CD8-positive, alpha-beta memory T cell (primary cell): Measurements from ENCODE around the gene PHF11. TPM values are rescaled to one million over a fixed set of nuclear protein-coding genes. Genes with fewer than 3 reads are reported as not detected.
"Not testable (repeated sequence)": the region's sequence is repeated elsewhere in the genome, so short reads cannot be mapped to it uniquely, and the experiment has no call there.

ENCODE experiments used
- CTCF ChIA-PET: fragments of 350-600 bp; sonication (Branson Sonifier 250); formaldehyde crosslinking; loops from one replicate; lab custom pipeline; 2021; ENCODE audit warnings: antibody characterized with exemption; lab: Charles Lee
- POLR2A ChIA-PET: fragments of 350-600 bp; sonication (Branson Sonifier 250); formaldehyde crosslinking; loops from one replicate; lab custom pipeline; 2021; ENCODE audit warnings: antibody characterized with exemption; lab: Charles Lee
- DNase-seq, 5 donors: peaks; one replicate each; pipeline versions ENCODE4 v3.0.0 to v3.0.0-alpha.2; 2020 to 2022; ENCODE audit warnings: mixed read lengths in 1 of 5
- H3K27ac ChIP-seq: one replicate; pipeline ENCODE4 v1.7.0; 2013; ENCODE audit warnings: low read depth, mild to moderate bottlenecking, low read length, moderate library complexity
- H3K27me3 ChIP-seq: 2 replicates; pipeline ENCODE4 v1.7.0; 2013; ENCODE audit warnings: low read length, mild to moderate bottlenecking; ENCODE audit not compliant: insufficient read depth, poor library complexity, severe bottlenecking
- H3K36me3 ChIP-seq: 2 replicates; pipeline ENCODE4 v1.7.0; 2013; ENCODE audit warnings: mild to moderate bottlenecking, low read length, moderate library complexity; ENCODE audit not compliant: insufficient read depth
- H3K4me1 ChIP-seq: 2 replicates; pipeline ENCODE4 v1.7.0; 2013; ENCODE audit warnings: mild to moderate bottlenecking, low read length, moderate library complexity; ENCODE audit not compliant: insufficient read depth
- H3K4me3 ChIP-seq: 2 replicates; pipeline ENCODE4 v1.7.0; 2013; ENCODE audit warnings: mild to moderate bottlenecking, low read length
- H3K9me3 ChIP-seq: 2 replicates; pipeline ENCODE4 v1.7.0; 2013; ENCODE audit warnings: mild to moderate bottlenecking, low read length
- H3K27ac Mint-ChIP-seq, 8 donors: one replicate each; pipeline ENCODE4 v1.8.0; 2020 to 2021; ENCODE audit warnings: mixed read lengths in 8 of 8, mild to moderate bottlenecking in 6 of 8, inconsistent platforms in 3 of 8, moderate library complexity in 3 of 8
- H3K27me3 Mint-ChIP-seq, 2 donors: one replicate each; pipeline ENCODE4 v1.8.0; 2020 to 2021; ENCODE audit warnings: mixed read lengths in 2 of 2, mild to moderate bottlenecking in 1 of 2, moderate library complexity in 1 of 2
- H3K36me3 Mint-ChIP-seq, 3 donors: one replicate each; pipeline ENCODE4 v1.8.0; 2020 to 2021; ENCODE audit warnings: mixed read lengths in 3 of 3, inconsistent platforms in 1 of 3, mild to moderate bottlenecking in 1 of 3
- H3K4me1 Mint-ChIP-seq, 3 donors: one replicate each; pipeline ENCODE4 v1.8.0; 2020 to 2021; ENCODE audit warnings: mixed read lengths in 3 of 3, inconsistent platforms in 1 of 3, mild to moderate bottlenecking in 1 of 3
- H3K4me3 Mint-ChIP-seq, 7 donors: one replicate each; pipeline ENCODE4 v1.8.0; 2020 to 2021; ENCODE audit warnings: mixed read lengths in 7 of 7, mild to moderate bottlenecking in 6 of 7, moderate library complexity in 4 of 7, inconsistent platforms in 2 of 7
- H3K9me3 Mint-ChIP-seq, 5 donors: one replicate each; pipeline ENCODE4 v1.8.0; 2020 to 2022; ENCODE audit warnings: mixed read lengths in 5 of 5, mild to moderate bottlenecking in 3 of 5, moderate library complexity in 2 of 5, inconsistent platforms in 1 of 5
- polyA plus RNA-seq: library from polyadenylated mRNA; unstranded; fragments of 300-500 nt; fragmentation: Illumina TruSeq; gene quantifications from one replicate; pipeline ENCODE4 v1.2.3, GENCODE V29; 2021
- total RNA-seq, 2 experiments: library from RNA; stranded (reverse); gene quantifications; one replicate each; pipeline ENCODE4 v1.2.3, GENCODE V29; 2021

Gene PHF11
- total and polyA plus RNA-seq, 3 experiments from 2014 or later, result 39.1 to 92.6 (median 43.5) TPM

GRCh38 chr13:49565461-49565860 lies 69.7 kb downstream of the PHF11 start:
- POLR2A ChIA-PET, H3K36me3 ChIP-seq, H3K4me3 ChIP-seq, H3K27me3 ChIP-seq, H3K27ac ChIP-seq, H3K27me3 Mint-ChIP-seq, H3K27ac Mint-ChIP-seq, DNase-seq, H3K9me3 Mint-ChIP-seq, CTCF ChIA-PET, H3K4me3 Mint-ChIP-seq, H3K9me3 ChIP-seq: not testable (repeated sequence)
- Mint-ChIP-seq H3K4me1 (peaks cover 8 to 15% (median 9%) of the 10 kb centered on the region in 3 donors), H3K36me3 (peaks cover 8 to 43% (median 28%) of the 10 kb centered on the region in 3 donors)
- H3K4me1 ChIP-seq, result peaks cover 12% of the 10 kb centered on the region

GRCh38 chr13:49566461-49566860 lies 70.7 kb downstream of the PHF11 start:
- no peak overlapping the region for H3K4me3 ChIP-seq
- Mint-ChIP-seq H3K4me1 (peaks cover 16 to 22% (median 19%) of the 10 kb centered on the region in 3 donors), H3K4me3 (no peak overlapping the region), H3K27me3 (no peaks in the 10 kb centered on the region), H3K9me3 (no peaks in the 10 kb centered on the region), H3K27ac (no peak overlapping the region), H3K36me3 (peaks cover 8 to 34% (median 22%) of the 10 kb centered on the region in 3 donors)
- H3K27me3 ChIP-seq, result no peaks in the 10 kb centered on the region
- H3K9me3 ChIP-seq, result no peaks in the 10 kb centered on the region
- peaks cover 12% of the 10 kb centered on the region for H3K4me1 ChIP-seq
- DNase-seq, result no peak
- no peak overlapping the region for H3K27ac ChIP-seq
- H3K36me3 ChIP-seq, result peaks cover 5% of the 10 kb centered on the region
- CTCF ChIA-PET, result interaction anchor here (1.0 kb wide), 1 partner anchor 40 kb away, joined by 4 read pairs; no protein-coding TSS in a partner anchor
- POLR2A ChIA-PET, result no interaction called here

- ChIA-PET POLR2A (interaction anchor here (0.6 kb wide), 1 partner anchor 53 kb away, joined by 6 read pairs; no protein-coding TSS in a partner anchor), CTCF (interaction anchor here (1.5 kb wide), 1 partner anchor 39 kb away, joined by 3 read pairs; no protein-coding TSS in a partner anchor)
- no peak overlapping the region for H3K4me3 Mint-ChIP-seq
- H3K4me1 Mint-ChIP-seq, result peaks cover 17 to 28% (median 24%) of the 10 kb centered on the region in 3 donors
- no peaks in the 10 kb centered on the region for H3K27me3 ChIP-seq
- H3K4me1 ChIP-seq, result peaks cover 12% of the 10 kb centered on the region
- H3K27ac ChIP-seq, result no peak overlapping the region
- peaks cover 5% of the 10 kb centered on the region for H3K36me3 ChIP-seq
- peaks cover 8 to 31% (median 21%) of the 10 kb centered on the region in 3 donors for H3K36me3 Mint-ChIP-seq
- peak overlapping the region in 3 of 8 donors; percentile 34 to 67 (median 61) for H3K27ac Mint-ChIP-seq
- DNase-seq, result no peak
- no peak overlapping the region for H3K4me3 ChIP-seq
- no peaks in the 10 kb centered on the region for H3K9me3 Mint-ChIP-seq
- no peaks in the 10 kb centered on the region for H3K9me3 ChIP-seq
- H3K27me3 Mint-ChIP-seq, result no peaks in the 10 kb centered on the region
Measured at GRCh38 chr13:49567491-49567890, 71.7 kb downstream of the PHF11 start.

GRCh38 chr13:49569993-49570689 lies 74.4 kb downstream of the PHF11 start:
- no peaks in the 10 kb centered on the region for H3K9me3 ChIP-seq
- H3K36me3 Mint-ChIP-seq, result peaks cover 4 to 19% (median 19%) of the 10 kb centered on the region in 3 donors
- H3K27ac Mint-ChIP-seq, result peak overlapping the region; percentile 40 to 93 (median 50)
- no peaks in the 10 kb centered on the region for H3K27me3 ChIP-seq
- H3K27me3 Mint-ChIP-seq, result no peaks in the 10 kb centered on the region
- no peak for DNase-seq
- no peak overlapping the region for H3K27ac ChIP-seq
- H3K9me3 Mint-ChIP-seq, result no peaks in the 10 kb centered on the region
- H3K4me3 Mint-ChIP-seq, result peak overlapping the region in 4 of 7 donors; percentile 2 to 33 (median 7)
- peaks cover 20 to 32% (median 29%) of the 10 kb centered on the region in 3 donors for H3K4me1 Mint-ChIP-seq
- peaks cover 5% of the 10 kb centered on the region for H3K36me3 ChIP-seq
- ChIA-PET CTCF (interaction anchor here (1.2 kb wide), 1 partner anchor 15 kb away, joined by 3 read pairs; the partner anchor contains the start of gene RCBTB1), POLR2A (no interaction called here)
- H3K4me1 ChIP-seq, result peaks cover 12% of the 10 kb centered on the region
- no peak overlapping the region for H3K4me3 ChIP-seq

GRCh38 chr13:49571299-49572240 lies 75.8 kb downstream of the PHF11 start:
- peaks cover 20 to 35% (median 33%) of the 10 kb centered on the region in 3 donors for H3K4me1 Mint-ChIP-seq
- CTCF ChIA-PET, result no interaction called here
- H3K9me3 Mint-ChIP-seq, result no peaks in the 10 kb centered on the region

More at GRCh38 chr13:49571299-49572240, 75.8 kb downstream of the PHF11 start:
- H3K27ac Mint-ChIP-seq, result peak overlapping the region in 4 of 8 donors; percentile 30 to 85 (median 60)
- Histone ChIP-seq H3K27ac (no peak overlapping the region), H3K9me3 (no peaks in the 10 kb centered on the region), H3K4me3 (no peak overlapping the region), H3K27me3 (no peaks in the 10 kb centered on the region), H3K4me1 (peaks cover 12% of the 10 kb centered on the region), H3K36me3 (peaks cover 3% of the 10 kb centered on the region)
- H3K27me3 Mint-ChIP-seq, result no peaks in the 10 kb centered on the region
- POLR2A ChIA-PET, result no interaction called here
- H3K4me3 Mint-ChIP-seq, result no peak overlapping the region
- no peak for DNase-seq
- peaks cover under 1 to 18% (median 11%) of the 10 kb centered on the region in 3 donors for H3K36me3 Mint-ChIP-seq

Other genes with a start within 250 kb of the PHF11 start
- 10 to 100 TPM in 1 of 2 experiments, 1 to 10 TPM in 1; 9.8 to 10.8 TPM for gene CDADC1, start 248.0 kb upstream of the PHF11 start, total RNA-seq
- 12.0 TPM for gene CDADC1, start 248.0 kb upstream of the PHF11 start, polyA plus RNA-seq
- gene CAB39L, start 51.9 kb upstream of the PHF11 start, total RNA-seq, result 1 to 10 TPM; 5.8 to 7.4 TPM
- gene CAB39L, start 51.9 kb upstream of the PHF11 start, polyA plus RNA-seq, result 4.7 TPM
- gene SETDB2, start 51.7 kb upstream of the PHF11 start, total RNA-seq, result 10 to 100 TPM; 13.1 to 13.4 TPM
- 11.2 TPM for gene SETDB2, start 51.7 kb upstream of the PHF11 start, polyA plus RNA-seq
- 10 to 100 TPM; 19.3 to 21.2 TPM for gene RCBTB1, start 89.6 kb downstream of the PHF11 start, total RNA-seq
- gene RCBTB1, start 89.6 kb downstream of the PHF11 start, polyA plus RNA-seq, result 7.3 TPM
- under 1 TPM; 0.20 to 0.38 TPM for gene ARL11, start 132.6 kb downstream of the PHF11 start, total RNA-seq
- 0.31 TPM for gene ARL11, start 132.6 kb downstream of the PHF11 start, polyA plus RNA-seq
- 10 to 100 TPM; 47.9 to 51.6 TPM for gene EBPL, start 195.5 kb downstream of the PHF11 start, total RNA-seq
- 53.3 TPM for gene EBPL, start 195.5 kb downstream of the PHF11 start, polyA plus RNA-seq